Body of pancreas (tissue), 4 donors: ENCODE data around the gene NPBWR2.
"Not testable (repeated sequence)": the region's sequence is repeated elsewhere in the genome, so short reads cannot be mapped to it uniquely, and the experiment has no call there.

Experiments
- POLR2A ChIP-seq, 3 donors: fragments of 450-650 bp; IDR thresholded peaks; one replicate each; pipeline ENCODE4 v1.6.1; 2016; ENCODE audit warnings: antibody characterized with exemption in 3 of 3, mild to moderate bottlenecking in 2 of 3
- TF ChIP-seq, protein P1 (sequence below), 7 experiments: fragments of 450-650 bp in 4 of 7; fragments of 200-600 bp in 3 of 7; sonication (generic) in 3 of 7; IDR thresholded peaks; one replicate each; pipeline ENCODE4 v1.5.1; 2016 to 2019; ENCODE audit warnings: antibody characterized with exemption in 7 of 7

DNA sequence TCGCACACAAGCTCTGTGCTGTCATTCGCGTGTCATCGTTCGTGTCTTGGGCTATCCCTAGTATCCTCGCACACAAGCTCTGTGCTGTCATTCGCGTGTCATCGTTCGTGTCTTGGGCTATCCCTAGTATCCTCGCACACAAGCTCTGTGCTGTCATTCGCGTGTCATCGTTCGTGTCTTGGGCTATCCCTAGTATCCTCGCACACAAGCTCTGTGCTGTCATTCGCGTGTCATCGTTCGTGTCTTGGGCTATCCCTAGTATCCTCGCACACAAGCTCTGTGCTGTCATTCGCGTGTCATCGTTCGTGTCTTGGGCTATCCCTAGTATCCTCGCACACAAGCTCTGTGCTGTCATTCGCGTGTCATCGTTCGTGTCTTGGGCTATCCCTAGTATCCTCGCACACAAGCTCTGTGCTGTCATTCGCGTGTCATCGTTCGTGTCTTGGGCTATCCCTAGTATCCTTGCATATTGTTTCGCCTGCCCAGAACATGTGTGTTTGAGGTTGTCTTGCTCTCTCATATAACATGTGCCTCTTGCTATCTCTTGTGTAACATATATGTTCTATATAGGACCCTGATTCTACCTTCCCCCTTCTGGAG lies 20.0 kb downstream of the NPBWR2 start:
- not testable (repeated sequence) for TF ChIP-seq POLR2A (IDR thresholded peaks at IDR 0.05)
- TF ChIP-seq, protein P1, sequence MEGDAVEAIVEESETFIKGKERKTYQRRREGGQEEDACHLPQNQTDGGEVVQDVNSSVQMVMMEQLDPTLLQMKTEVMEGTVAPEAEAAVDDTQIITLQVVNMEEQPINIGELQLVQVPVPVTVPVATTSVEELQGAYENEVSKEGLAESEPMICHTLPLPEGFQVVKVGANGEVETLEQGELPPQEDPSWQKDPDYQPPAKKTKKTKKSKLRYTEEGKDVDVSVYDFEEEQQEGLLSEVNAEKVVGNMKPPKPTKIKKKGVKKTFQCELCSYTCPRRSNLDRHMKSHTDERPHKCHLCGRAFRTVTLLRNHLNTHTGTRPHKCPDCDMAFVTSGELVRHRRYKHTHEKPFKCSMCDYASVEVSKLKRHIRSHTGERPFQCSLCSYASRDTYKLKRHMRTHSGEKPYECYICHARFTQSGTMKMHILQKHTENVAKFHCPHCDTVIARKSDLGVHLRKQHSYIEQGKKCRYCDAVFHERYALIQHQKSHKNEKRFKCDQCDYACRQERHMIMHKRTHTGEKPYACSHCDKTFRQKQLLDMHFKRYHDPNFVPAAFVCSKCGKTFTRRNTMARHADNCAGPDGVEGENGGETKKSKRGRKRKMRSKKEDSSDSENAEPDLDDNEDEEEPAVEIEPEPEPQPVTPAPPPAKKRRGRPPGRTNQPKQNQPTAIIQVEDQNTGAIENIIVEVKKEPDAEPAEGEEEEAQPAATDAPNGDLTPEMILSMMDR (IDR thresholded peaks at IDR 0.05), result not testable (repeated sequence)
